Aorta (tissue), 5 donors: ENCODE data around the gene SERPINB12. TPM values are rescaled to one million over a fixed set of nuclear protein-coding genes. Genes with fewer than 3 reads are reported as not detected.

ENCODE experiments used
- ATAC-seq: fragments of 200-7000 bp; cut with Tn5 transposase; one replicate; pipeline ENCODE4 v1.9.1; 2022; ENCODE audit warnings: moderate library complexity; ENCODE audit not compliant: low FRiP score
- DNase-seq, 2 donors: peaks; one replicate each; pipeline ENCODE4 v3.0.0-alpha.2; 2020
- H3K27ac ChIP-seq, 2 donors: one replicate each; pipeline ENCODE4 v1.5.1; 2013; ENCODE audit warnings: low read length in 2 of 2, mild to moderate bottlenecking in 2 of 2, moderate library complexity in 2 of 2, control low read depth in 1 of 2, inconsistent platforms in 1 of 2, low read depth in 1 of 2
- H3K27me3 ChIP-seq, 2 donors: one replicate each; pipeline ENCODE4 v1.6.1; 2013; ENCODE audit warnings: control low read depth in 1 of 2, low read length in 1 of 2, mild to moderate bottlenecking in 1 of 2, moderate library complexity in 1 of 2; ENCODE audit not compliant: insufficient read depth in 2 of 2, control insufficient read depth in 1 of 2
- H3K36me3 ChIP-seq, 2 donors: one replicate each; pipeline ENCODE4 v1.6.1; 2013; ENCODE audit warnings: control low read depth in 1 of 2, low read length in 1 of 2, mild to moderate bottlenecking in 1 of 2; ENCODE audit not compliant: insufficient read depth in 2 of 2, control insufficient read depth in 1 of 2
- H3K4me1 ChIP-seq, 2 donors: one replicate each; pipeline ENCODE4 v1.6.1; 2013; ENCODE audit warnings: low read length in 2 of 2, control low read depth in 1 of 2, mild to moderate bottlenecking in 1 of 2, moderate library complexity in 1 of 2; ENCODE audit not compliant: insufficient read depth in 2 of 2, control insufficient read depth in 1 of 2
- H3K4me3 ChIP-seq, 2 donors: one replicate each; pipeline ENCODE4 v1.5.1; 2013; ENCODE audit warnings: low read length in 2 of 2, control low read depth in 1 of 2, mild to moderate bottlenecking in 1 of 2
- H3K9me3 ChIP-seq: one replicate; pipeline ENCODE4 v1.6.1; 2013; ENCODE audit warnings: mild to moderate bottlenecking, low read length; ENCODE audit not compliant: control insufficient read depth
- WGBS, 2 donors: extraction: QIAGEN DNeasy Blood & Tissue Kit; methylation state at CpG; one replicate each; pipeline ENCODE4 v1.1.7; 2013; 5-methylcytosine and 5-hydroxymethylcytosine counted together
- intact Hi-C, 2 donors: fragments of 100-400 bp; cut with DNase I; formaldehyde crosslinking; loops; one replicate each; pipeline versions ENCODE4 v1.14.2 to v1.15.0; 2022
- polyA plus RNA-seq, 2 donors: library from polyadenylated mRNA; stranded (reverse); fragments of 200-250 nt; gene quantifications; one replicate each; pipeline ENCODE4 v1.2.3, GENCODE V29; 2013
- total RNA-seq, 2 donors: library from RNA; stranded (reverse); fragmentation: NEBNext Ultra II Directional; extraction: Animal tissue kit (Norgen Biotek cat#: 25700); gene quantifications; one replicate each; pipeline ENCODE4 v1.2.1, GENCODE V29; 2021
- donor health status: healthy with polysubstance abuse.
- donor health status: Bipolar disorder and iron deficiency.
- donor health status: DM: no; HTN: no; CAD: no.
- donor health status: DM: no; HTN: no; CAD: no.
- donor health status: DM: yes; HTN: yes; CAD: no.

The SERPINB12 gene
- total and polyA plus RNA-seq, 4 donors: not detected

GRCh38 chr18:63592471-63592870 lies 50.3 kb downstream of the SERPINB12 start:
- Histone ChIP-seq H3K27ac (no peak overlapping the region), H3K36me3 (no peaks in the 10 kb centered on the region), H3K9me3 (no peaks in the 10 kb centered on the region), H3K4me1 (no peaks in the 10 kb centered on the region), H3K27me3 (no peaks in the 10 kb centered on the region), H3K4me3 (no peak overlapping the region)
- intact Hi-C loops: no loop called here
- ATAC-seq (no peak), DNase-seq (no peak)
- 31 to 34% methylated on average over 1 of the region's 1 CpG for WGBS, 2 donors

GRCh38 chr18:63596964-63597363 lies 54.8 kb downstream of the SERPINB12 start:
- intact Hi-C loops: no loop called here
- Histone ChIP-seq H3K27me3 (no peaks in the 10 kb centered on the region), H3K27ac (no peak overlapping the region), H3K4me3 (no peak overlapping the region), H3K36me3 (no peaks in the 10 kb centered on the region), H3K9me3 (no peaks in the 10 kb centered on the region), H3K4me1 (no peaks in the 10 kb centered on the region)
- ATAC-seq (no peak), DNase-seq (no peak)
- 77 to 78% methylated on average over 14 of the region's 14 CpGs for WGBS, 2 donors

- Histone ChIP-seq H3K9me3 (peaks cover 4% of the 10 kb centered on the region), H3K4me1 (no peaks in the 10 kb centered on the region), H3K36me3 (no peaks in the 10 kb centered on the region), H3K27ac (no peak overlapping the region), H3K27me3 (no peaks in the 10 kb centered on the region), H3K4me3 (no peak overlapping the region)
- intact Hi-C loops: no loop called here
- DNase-seq (no peak), ATAC-seq (no peak)
- 46 to 53% methylated on average over 1 of the region's 1 CpG for WGBS, 2 donors
These were observed 61.2 kb downstream of the SERPINB12 start for GRCh38 chr18:63603355-63603754.

- Histone ChIP-seq H3K27ac (no peak overlapping the region), H3K4me3 (no peak overlapping the region), H3K36me3 (no peaks in the 10 kb centered on the region), H3K9me3 (peaks cover 4% of the 10 kb centered on the region), H3K27me3 (no peaks in the 10 kb centered on the region), H3K4me1 (no peaks in the 10 kb centered on the region)
- ATAC-seq (no peak), DNase-seq (no peak)
- intact Hi-C loops: no loop called here
- WGBS, 2 donors: 0% methylated on average over 1 of the region's 1 CpG
These were observed 61.6 kb downstream of the SERPINB12 start for GRCh38 chr18:63603772-63604171.

GRCh38 chr18:63604791-63605567 lies 62.8 kb downstream of the SERPINB12 start:
- intact Hi-C loops: no loop called here
- WGBS, 2 donors: 71 to 76% methylated on average over 4 of the region's 4 CpGs

GRCh38 chr18:63606526-63606925 lies 64.4 kb downstream of the SERPINB12 start:
- DNase-seq (no peak), ATAC-seq (no peak)
- Histone ChIP-seq H3K4me3 (no peak overlapping the region), H3K9me3 (peaks cover 4% of the 10 kb centered on the region), H3K4me1 (no peaks in the 10 kb centered on the region), H3K36me3 (no peaks in the 10 kb centered on the region), H3K27ac (no peak overlapping the region), H3K27me3 (no peaks in the 10 kb centered on the region)
- 79 to 82% methylated on average over 3 of the region's 3 CpGs for WGBS, 2 donors
- intact Hi-C loops: no loop called here

More at GRCh38 chr18:63604791-63605567, 62.8 kb downstream of the SERPINB12 start:
- H3K27me3 ChIP-seq: no peaks in the 10 kb centered on the region
- peaks cover 4% of the 10 kb centered on the region for H3K9me3 ChIP-seq
- ATAC-seq: no peak
- no peaks in the 10 kb centered on the region for H3K36me3 ChIP-seq
- DNase-seq: no peak
- no peak overlapping the region for H3K27ac ChIP-seq
- H3K4me3 ChIP-seq: no peak overlapping the region
- H3K4me1 ChIP-seq: no peaks in the 10 kb centered on the region

- Histone ChIP-seq H3K36me3 (no peaks in the 10 kb centered on the region), H3K27me3 (no peaks in the 10 kb centered on the region), H3K9me3 (no peaks in the 10 kb centered on the region), H3K4me3 (no peak overlapping the region), H3K27ac (no peak overlapping the region), H3K4me1 (no peaks in the 10 kb centered on the region)
- ATAC-seq: no peak
- intact Hi-C loops: no loop called here
- 81 to 86% methylated on average over 4 of the region's 4 CpGs for WGBS, 2 donors
- DNase-seq: no peak
These were observed 71.3 kb downstream of the SERPINB12 start for GRCh38 chr18:63613420-63613819.

GRCh38 chr18:63617049-63617914 lies 75.1 kb downstream of the SERPINB12 start:
- Histone ChIP-seq H3K27ac (no peak overlapping the region), H3K4me3 (no peak overlapping the region), H3K4me1 (no peaks in the 10 kb centered on the region), H3K36me3 (no peaks in the 10 kb centered on the region), H3K9me3 (peaks cover 5% of the 10 kb centered on the region), H3K27me3 (no peaks in the 10 kb centered on the region)
- ATAC-seq (no peak), DNase-seq (no peak)
- 21 to 23% methylated on average over 3 of the region's 3 CpGs for WGBS, 2 donors
- intact Hi-C loops: no loop called here

GRCh38 chr18:63617915-63618234 lies 75.7 kb downstream of the SERPINB12 start:
- DNase-seq (no peak), ATAC-seq (no peak)
- intact Hi-C loops: no loop called here
- WGBS, 2 donors: 89 to 93% methylated on average over 2 of the region's 2 CpGs
- H3K27ac ChIP-seq: no peak overlapping the region
- peaks cover 5% of the 10 kb centered on the region for H3K9me3 ChIP-seq
- no peaks in the 10 kb centered on the region for H3K36me3 ChIP-seq
- H3K27me3 ChIP-seq: no peaks in the 10 kb centered on the region
- H3K4me3 ChIP-seq: no peak overlapping the region
- H3K4me1 ChIP-seq: no peaks in the 10 kb centered on the region
